K562 (cell line): ENCODE measurements around the gene HAPLN2. TPM values are rescaled to one million over a fixed set of nuclear protein-coding genes. Genes with fewer than 3 reads are reported as not detected.

Experiments
- AFF1 ChIP-seq, 2 experiments: fragments of 450-650 bp; IDR thresholded peaks; 2 replicates each; pipeline ENCODE4 v1.6.1; 2018; ENCODE audit warnings: mild to moderate bottlenecking in 2 of 2, low read depth in 1 of 2; ENCODE audit not compliant: partially characterized antibody in 2 of 2
- BCLAF1 ChIP-seq, 2 experiments: fragments of 450-650 bp in 1 of 2; IDR thresholded peaks; 2 replicates each; pipeline ENCODE4 v1.6.1; 2011 to 2017; ENCODE audit warnings: low read depth in 2 of 2, antibody characterized with exemption in 1 of 2, borderline replicate concordance in 1 of 2, low read length in 1 of 2, mild to moderate bottlenecking in 1 of 2, mixed read lengths in 1 of 2; ENCODE audit not compliant: control insufficient read depth in 1 of 2
- BCOR ChIP-seq: fragments of 450-650 bp; IDR thresholded peaks from 2 replicates; pipeline ENCODE4 v1.6.1; 2016
- CREB5 ChIP-seq: fragments of 250-450 bp; sonication (Bioruptor Pico); IDR thresholded peaks from 2 replicates; pipeline ENCODE4 v1.5.0; 2020; ENCODE audit warnings: mild to moderate bottlenecking
- DNMT1 ChIP-seq: fragments of 450-650 bp; IDR thresholded peaks from 2 replicates; pipeline ENCODE4 v1.6.1; 2016; ENCODE audit warnings: antibody characterized with exemption, mild to moderate bottlenecking
- FOSL1 ChIP-seq: fragments of 200-800 bp; sonication (Bioruptor generic); conservative IDR thresholded peaks from 2 replicates; pipeline ENCODE4 v1.6.1; 2016; ENCODE audit warnings: missing genetic modification characterization, missing compliant biosample characterization
- FOXP4 ChIP-seq: sonication (generic); formaldehyde crosslinking; IDR thresholded peaks from 2 replicates; pipeline ENCODE4 v1.8.0; 2022; ENCODE audit warnings: mild to moderate bottlenecking, missing genetic modification reagents, borderline replicate concordance
- KAT7 ChIP-seq: sonication (generic); formaldehyde crosslinking; IDR thresholded peaks from 2 replicates; pipeline ENCODE4 v1.8.0; 2022; ENCODE audit warnings: missing genetic modification reagents, mild to moderate bottlenecking, borderline replicate concordance
- LCOR ChIP-seq: sonication (generic); formaldehyde crosslinking; IDR thresholded peaks from 2 replicates; pipeline ENCODE4 v1.8.0; 2022; ENCODE audit warnings: mild to moderate bottlenecking, missing genetic modification reagents
- NEUROD1 ChIP-seq: fragments of 150-350 bp; IDR thresholded peaks from 2 replicates; pipeline ENCODE4 v1.6.1; 2014; ENCODE audit warnings: borderline replicate concordance, low read length, low read depth; ENCODE audit not compliant: partially characterized antibody
- RBM22 ChIP-seq: fragments of 200-400 bp; formaldehyde crosslinking; IDR thresholded peaks from 2 replicates; pipeline ENCODE4 v1.6.1; 2018; ENCODE audit warnings: low read length, low read depth; ENCODE audit not compliant: poor library complexity, severe bottlenecking
- TARDBP ChIP-seq: fragments of 450-650 bp; IDR thresholded peaks from 2 replicates; pipeline ENCODE4 v1.6.1; 2016
- ZNF175 ChIP-seq: fragments of 200-800 bp; sonication (Bioruptor generic); IDR thresholded peaks from 2 replicates; pipeline ENCODE4 v1.6.1; 2016; ENCODE audit warnings: low read depth, mild to moderate bottlenecking, missing genetic modification characterization, missing compliant biosample characterization
- ZNF444 ChIP-seq: fragments of 250-450 bp; sonication (Bioruptor Pico); IDR thresholded peaks from 2 replicates; pipeline ENCODE4 v1.4.0; 2020; ENCODE audit warnings: mild to moderate bottlenecking, moderate library complexity
- polyA plus RNA-seq, 8 experiments: library from polyadenylated mRNA; depleted of rRNA in 4 of 8; stranded (reverse) in 5 of 8; unstranded in 3 of 8; fragments of >200 nt; fragmentation: Nextera tagmentation in 2 of 8; fragmentation: Illumina TruSeq in 1 of 8; extraction: Ambion mirVana in 2 of 8; extraction: Trizol in 1 of 8; gene quantifications; 2 replicates each; pipeline versions ENCODE4 v1.2.1 to v1.2.3, GENCODE V29; 2011 to 2014; ENCODE audit warnings: inconsistent platforms in 1 of 8, missing spikeins in 1 of 8
- total RNA-seq, 7 experiments: library from RNA; depleted of rRNA in 6 of 7; stranded (reverse); fragments of >200 nt in 6 of 7; fragmentation: Illumina TruSeq in 2 of 7; extraction: Trizol in 2 of 7; gene quantifications; 2 replicates each; pipeline versions ENCODE4 v1.2.1 to v1.2.3, GENCODE V29; 2011 to 2021; ENCODE audit warnings: low replicate concordance in 1 of 7

Gene HAPLN2
- total and polyA plus RNA-seq, 9 of the 15 experiments (the other 6 are each of a cell fraction or from before 2014, with no cell fraction given) = 0.14 to 5.2 (median 3.8) TPM; not detected in 4

- TF ChIP-seq AFF1 (IDR thresholded peaks at IDR 0.05; ENCODE audit: low read depth in 1 of 2, partially characterized antibody in 2 of 2) = peak in 1 of 2 experiments; percentile 49
- TF ChIP-seq NEUROD1 = no peak
- no peak for TF ChIP-seq DNMT1
- 0 out of 2 replicates have a peak, but pooled peaks have one; percentile 10 for TF ChIP-seq FOSL1 (tag)
- TF ChIP-seq LCOR (CRISPR knock-in tag) = 0 out of 2 replicates have a peak, but pooled peaks have one; percentile 18
- no peak for TF ChIP-seq ZNF175 (CRISPR knock-in tag)
- TF ChIP-seq BCOR = peak; percentile 63
- TF ChIP-seq CREB5 (CRISPR knock-in tag) = no peak
- TF ChIP-seq RBM22 = no peak
- no peak for TF ChIP-seq FOXP4 (CRISPR knock-in tag)
- no peak for TF ChIP-seq ZNF444 (CRISPR knock-in tag)
- peak in 1 of 2 experiments; percentile 61; a peak in 1 of 4 replicates for TF ChIP-seq BCLAF1 (IDR thresholded peaks at IDR 0.05; ENCODE audit: borderline replicate concordance in 1 of 2, control insufficient read depth in 1 of 2, low read depth in 2 of 2, low read length in 1 of 2)
- TF ChIP-seq KAT7 (CRISPR knock-in tag) = 0 out of 2 replicates have a peak, but pooled peaks have one; percentile 32
- TF ChIP-seq TARDBP = no peak
These were observed 28.7 kb upstream of the HAPLN2 start (continued) for GRCh38 chr1:156590326-156591180.
